GM12874 (cell line): ENCODE results near the gene ADPRHL1.

ENCODE experiments used
- CTCF ChIP-seq: IDR thresholded peaks from 2 replicates; pipeline ENCODE4 v1.5.1; 2011; ENCODE audit warnings: low read depth, mild to moderate bottlenecking, control low read depth, low read length, moderate library complexity; ENCODE audit not compliant: insufficient read depth

Gene ADPRHL1

DNA sequence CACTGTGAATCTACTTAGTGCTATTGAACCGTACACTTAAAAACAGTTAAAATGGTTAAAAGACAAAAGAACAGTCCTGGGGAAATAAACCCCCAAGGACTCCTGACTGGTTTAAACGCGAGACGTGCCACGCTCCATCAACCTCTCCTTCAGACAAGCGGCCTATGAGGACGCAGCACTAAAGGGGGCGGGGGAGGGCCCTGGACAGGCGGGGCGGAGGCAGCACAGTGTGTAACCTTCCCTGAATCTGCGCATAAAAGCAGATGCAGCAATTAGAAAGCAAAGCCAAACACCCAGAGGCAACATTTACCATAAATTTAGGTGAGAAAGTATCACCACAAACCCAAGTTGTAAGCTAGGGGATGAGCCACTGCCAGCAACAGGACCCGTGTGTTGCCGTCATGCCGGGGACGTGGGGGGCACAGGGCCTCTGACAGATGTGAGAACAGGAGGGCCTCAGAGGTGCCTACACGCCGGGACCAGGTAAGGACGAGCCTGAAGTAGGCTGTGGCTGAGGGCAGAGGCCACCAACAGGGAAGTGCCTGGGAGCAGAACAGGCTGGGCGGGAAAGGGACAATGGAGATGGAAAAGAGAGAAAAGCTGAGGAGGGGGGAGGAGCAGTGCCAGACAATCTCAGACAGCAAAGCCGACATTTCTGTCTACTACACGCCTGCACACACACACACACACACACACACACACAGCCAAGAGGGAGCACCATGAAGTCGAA lies 15.3 kb upstream of the ADPRHL1 start:
- TF ChIP-seq CTCF: no peak

DNA sequence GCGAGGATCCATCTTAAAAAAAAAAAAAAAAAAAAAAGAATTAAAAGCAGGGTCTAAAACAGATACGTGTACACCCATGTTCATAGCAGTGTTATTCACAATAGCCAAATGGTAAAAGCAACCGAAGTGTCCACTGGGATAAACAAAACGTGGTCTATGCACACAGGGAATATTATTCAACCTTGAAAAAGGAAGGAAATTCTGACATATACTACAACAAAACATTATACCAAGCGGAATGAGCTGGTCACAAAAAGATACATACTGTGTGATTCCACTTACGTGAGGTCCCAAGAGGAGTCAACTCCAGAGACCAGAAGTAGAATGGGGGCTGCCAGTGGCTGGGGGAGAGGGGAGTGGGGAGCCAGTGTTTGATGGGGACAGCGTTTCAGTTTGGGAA lies 14.7 kb upstream of the ADPRHL1 start:
- TF ChIP-seq CTCF: no peak

DNA sequence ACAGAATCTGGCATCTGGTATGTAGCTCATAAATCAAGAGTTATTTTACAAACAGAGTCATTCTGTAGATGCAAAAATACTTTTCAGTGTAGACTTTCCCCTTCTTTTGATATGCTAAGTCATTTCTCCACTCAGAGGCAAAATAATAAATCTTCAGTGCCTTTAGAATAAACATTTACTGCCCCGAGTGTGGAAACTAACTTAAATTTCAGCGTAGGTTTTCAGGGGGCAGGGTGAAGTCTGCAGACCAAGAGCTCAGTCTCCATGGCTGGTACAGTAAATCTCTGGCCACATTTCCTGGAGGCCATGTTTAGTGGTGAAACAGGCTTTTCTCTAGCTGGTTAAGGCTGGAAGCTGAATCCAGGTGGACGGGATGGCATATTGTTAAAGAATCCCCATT lies 13.1 kb upstream of the ADPRHL1 start:
- TF ChIP-seq CTCF: no peak

GRCh38 chr13:113465300-113465699 lies 12.0 kb upstream of the ADPRHL1 start:
- no peak for TF ChIP-seq CTCF

DNA sequence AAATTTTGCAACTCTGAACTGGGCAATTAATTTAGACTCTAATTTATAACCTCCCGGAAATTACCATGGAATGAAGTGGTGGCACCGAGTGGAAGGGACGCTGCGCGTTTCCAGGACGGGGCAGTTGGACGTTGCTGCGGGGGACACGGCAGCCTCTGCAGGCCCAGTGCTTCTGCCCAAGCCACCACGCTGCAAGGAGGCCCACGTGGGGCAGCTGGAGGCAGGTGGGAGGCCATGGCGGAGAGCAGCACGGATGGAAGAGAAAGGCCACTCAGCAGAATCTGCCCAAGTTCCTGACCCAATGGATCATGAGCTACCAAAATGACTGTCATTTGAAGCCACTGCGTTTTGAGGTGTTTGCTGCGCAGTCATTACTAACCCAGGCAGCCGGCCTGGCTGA lies 11.2 kb upstream of the ADPRHL1 start:
- no peak for TF ChIP-seq CTCF

DNA sequence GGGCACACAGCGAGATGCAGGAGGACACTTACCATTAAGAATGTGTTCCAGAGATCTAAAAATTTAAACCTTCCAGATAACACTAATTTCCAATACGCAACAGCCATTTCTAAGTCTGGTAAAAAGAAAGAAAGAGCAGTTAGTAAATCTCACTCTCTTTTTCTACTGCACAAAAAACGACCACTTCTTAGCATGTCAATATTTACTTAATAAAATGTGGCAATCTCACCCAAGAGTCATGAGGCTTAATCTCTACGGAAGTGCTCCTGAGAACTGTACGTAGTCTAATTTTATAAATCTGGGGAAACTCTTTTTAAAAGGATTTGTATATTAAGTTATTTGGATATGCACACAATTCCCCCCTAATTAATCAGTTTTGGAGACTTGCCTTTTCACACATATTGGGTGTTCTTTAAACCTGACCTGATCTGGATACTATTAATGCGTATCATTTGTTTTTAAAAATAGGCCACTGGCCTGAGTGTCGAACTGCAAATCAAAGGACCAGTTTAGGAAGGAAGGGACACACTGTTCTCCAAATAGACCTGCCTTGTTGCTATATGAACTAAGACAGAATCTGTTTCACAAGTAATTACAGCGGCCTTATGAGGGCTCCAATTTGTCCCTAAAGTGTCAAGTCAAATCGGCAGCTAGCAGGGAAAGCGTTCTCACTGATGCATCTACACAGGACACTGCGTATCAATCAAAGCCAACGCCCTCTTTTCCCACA lies 7.9 kb upstream of the ADPRHL1 start:
- TF ChIP-seq CTCF: no peak

DNA sequence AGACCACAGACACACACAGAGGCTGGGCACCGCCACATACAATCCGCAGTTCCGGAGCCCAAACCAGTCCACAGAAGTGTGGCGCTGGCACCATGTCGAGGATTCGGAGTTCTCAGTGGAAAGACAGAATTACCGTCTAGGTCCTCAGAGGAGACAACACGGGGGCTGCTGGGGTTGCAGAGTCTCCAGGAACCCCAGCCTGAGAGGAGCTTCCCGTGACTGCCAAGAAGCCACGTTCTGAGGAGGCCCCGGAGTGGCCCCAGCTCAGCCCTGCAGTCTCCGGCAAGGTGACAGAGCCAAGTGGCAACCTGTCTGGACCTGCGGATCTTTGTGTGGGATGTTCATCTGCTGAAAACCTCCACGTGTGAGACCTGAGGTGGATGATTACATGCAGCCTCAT lies 7.3 kb upstream of the ADPRHL1 start:
- no peak for TF ChIP-seq CTCF
